Fibroblast of mammary gland (primary cell): Measurements from ENCODE around the gene ATP11A.

ENCODE experiments used
- DNase-seq: peaks from one replicate; pipeline ENCODE4 v3.0.0-alpha.2; 2010; ENCODE audit warnings: low read depth
- H3K4me3 ChIP-seq: 2 replicates; pipeline ENCODE4 v1.5.1; 2011; ENCODE audit warnings: low read depth, mild to moderate bottlenecking, low read length, moderate library complexity; ENCODE audit not compliant: control insufficient read depth
- TF ChIP-seq, protein P1 (sequence below): conservative IDR thresholded peaks from 2 replicates; pipeline ENCODE4 v1.5.1; 2011; ENCODE audit warnings: low read depth, low read length, inconsistent platforms; ENCODE audit not compliant: control insufficient read depth, insufficient read depth

Gene ATP11A

DNA sequence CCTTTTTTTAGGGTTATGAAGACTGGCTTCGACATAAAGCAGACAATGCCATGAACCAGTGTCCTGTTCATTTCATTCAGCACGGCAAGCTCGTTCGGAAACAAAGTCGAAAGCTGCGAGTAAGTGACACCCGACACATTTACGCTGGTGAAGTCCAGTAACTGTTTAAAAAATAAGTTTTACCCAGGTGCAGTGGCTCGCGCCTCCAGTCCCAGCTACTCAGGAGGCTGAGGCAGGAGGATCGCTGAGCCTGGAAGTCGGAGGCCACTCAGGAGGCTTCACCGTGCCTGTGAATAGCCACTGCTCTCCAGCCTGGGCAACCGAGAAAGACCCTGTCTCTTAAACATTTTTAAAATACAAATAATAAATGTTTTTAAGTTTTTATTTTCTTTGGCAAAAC is 120.8 kb downstream of the ATP11A start:
- TF ChIP-seq, protein P1, sequence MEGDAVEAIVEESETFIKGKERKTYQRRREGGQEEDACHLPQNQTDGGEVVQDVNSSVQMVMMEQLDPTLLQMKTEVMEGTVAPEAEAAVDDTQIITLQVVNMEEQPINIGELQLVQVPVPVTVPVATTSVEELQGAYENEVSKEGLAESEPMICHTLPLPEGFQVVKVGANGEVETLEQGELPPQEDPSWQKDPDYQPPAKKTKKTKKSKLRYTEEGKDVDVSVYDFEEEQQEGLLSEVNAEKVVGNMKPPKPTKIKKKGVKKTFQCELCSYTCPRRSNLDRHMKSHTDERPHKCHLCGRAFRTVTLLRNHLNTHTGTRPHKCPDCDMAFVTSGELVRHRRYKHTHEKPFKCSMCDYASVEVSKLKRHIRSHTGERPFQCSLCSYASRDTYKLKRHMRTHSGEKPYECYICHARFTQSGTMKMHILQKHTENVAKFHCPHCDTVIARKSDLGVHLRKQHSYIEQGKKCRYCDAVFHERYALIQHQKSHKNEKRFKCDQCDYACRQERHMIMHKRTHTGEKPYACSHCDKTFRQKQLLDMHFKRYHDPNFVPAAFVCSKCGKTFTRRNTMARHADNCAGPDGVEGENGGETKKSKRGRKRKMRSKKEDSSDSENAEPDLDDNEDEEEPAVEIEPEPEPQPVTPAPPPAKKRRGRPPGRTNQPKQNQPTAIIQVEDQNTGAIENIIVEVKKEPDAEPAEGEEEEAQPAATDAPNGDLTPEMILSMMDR: no peak
- no peak for DNase-seq
- no peak overlapping the region for H3K4me3 ChIP-seq

DNA sequence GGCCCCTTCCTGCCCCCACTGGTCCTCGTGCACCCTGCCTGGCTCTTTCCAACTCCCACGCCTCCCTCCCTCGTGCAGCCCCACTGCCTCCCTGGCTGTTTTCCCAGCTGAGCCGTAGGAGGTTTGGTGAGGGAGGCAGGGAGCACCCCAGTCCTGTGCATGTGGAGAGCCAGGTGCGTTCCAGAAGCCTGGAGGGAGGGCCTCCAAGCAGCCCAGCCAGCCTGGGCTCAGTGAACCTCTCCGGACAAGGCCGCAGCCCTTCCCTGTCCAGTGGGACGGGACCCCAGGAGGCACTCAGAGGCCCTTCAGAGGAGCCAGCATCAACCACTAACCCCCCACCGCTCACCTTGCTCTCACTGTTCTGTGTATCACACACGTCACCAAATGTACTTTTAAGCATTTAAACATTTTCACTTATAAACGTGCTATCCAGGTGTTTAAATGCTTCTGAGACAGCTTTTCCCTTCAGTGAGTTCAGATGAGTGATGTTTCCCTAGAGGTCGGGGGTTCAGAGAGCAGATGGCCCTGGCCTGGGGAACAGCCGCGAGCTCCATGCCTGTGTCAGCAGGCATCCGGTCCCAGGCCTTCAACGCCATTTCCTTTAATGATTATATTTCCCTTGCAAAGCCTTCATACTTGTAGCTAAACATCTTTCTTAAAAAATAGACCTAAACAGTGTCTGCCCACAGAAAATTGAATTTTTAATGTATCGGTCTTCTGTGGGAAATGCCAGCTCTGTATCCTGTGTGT is 122.6 kb downstream of the ATP11A start:
- H3K4me3 ChIP-seq: no peak overlapping the region
- DNase-seq: no peak
- TF ChIP-seq, protein P1: no peak

DNA sequence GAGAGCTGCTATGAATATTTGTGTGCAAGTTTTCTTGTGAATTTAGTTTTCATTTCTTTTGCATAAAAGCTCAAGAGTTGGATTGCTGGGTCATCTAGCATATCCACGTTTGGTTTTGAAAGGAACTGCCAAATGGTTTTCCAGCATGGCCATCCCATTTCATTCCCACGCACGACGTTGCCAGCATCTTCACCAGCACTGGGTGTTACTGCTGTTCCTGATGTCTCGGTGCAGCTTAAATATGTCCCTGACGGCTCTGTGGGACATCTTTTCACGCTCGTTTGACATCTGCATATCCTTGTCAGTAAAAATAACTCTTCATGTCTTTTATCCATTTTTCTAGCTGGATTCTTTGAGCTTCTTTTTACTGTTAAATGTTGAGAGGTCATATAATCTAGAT is 123.7 kb downstream of the ATP11A start:
- TF ChIP-seq, protein P1: no peak
- no peak overlapping the region for H3K4me3 ChIP-seq
- no peak for DNase-seq

DNA sequence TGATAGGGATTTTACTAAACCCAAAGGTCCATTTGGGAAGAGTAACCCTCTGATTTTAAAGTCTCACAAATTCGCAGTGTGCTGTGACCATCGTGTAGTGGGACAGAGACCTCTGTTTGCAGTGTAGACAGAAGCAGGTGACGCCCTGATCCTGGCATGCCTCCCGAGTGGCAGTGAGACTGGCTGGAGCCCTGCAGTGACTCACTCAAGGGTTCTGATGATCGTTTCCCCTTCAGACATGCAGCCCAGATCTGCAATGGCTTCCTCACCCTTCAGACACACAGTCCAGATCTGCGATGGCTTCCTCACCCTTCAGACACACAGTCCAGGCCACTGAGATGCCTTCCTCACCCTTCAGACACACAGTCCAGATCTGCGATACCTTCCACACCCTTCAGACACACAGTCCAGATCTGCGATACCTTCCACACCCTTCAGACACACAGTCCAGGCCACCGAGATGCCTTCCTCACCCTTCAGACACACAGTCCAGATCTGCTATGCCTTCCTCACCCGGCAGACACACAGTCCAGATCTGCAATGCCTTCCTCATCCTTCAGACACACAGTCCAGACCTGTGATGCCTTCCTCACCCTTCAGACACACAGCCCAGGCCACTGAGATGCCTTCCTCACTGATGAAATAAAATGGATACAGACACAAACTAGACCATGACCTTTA is 125.2 kb downstream of the ATP11A start:
- TF ChIP-seq, protein P1: no peak
- DNase-seq: no peak
- H3K4me3 ChIP-seq: no peak overlapping the region

DNA sequence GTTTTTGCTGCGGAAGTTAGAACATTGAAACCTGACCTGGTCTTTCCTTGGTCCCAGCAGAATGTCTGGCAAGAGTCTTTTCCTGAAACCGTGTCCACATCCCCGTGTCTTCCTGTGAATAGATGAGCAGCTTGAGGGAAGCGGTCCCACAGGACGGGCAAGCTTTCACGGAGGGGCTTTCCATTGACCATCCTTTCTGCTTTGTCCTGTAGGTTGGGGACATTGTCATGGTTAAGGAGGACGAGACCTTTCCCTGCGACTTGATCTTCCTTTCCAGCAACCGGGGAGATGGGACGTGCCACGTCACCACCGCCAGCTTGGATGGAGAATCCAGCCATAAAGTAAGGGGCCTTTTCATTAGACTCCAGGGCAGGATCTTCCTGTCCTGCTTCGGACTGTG is 126.0 kb downstream of the ATP11A start:
- no peak overlapping the region for H3K4me3 ChIP-seq
- DNase-seq: no peak
- TF ChIP-seq, protein P1: no peak

DNA sequence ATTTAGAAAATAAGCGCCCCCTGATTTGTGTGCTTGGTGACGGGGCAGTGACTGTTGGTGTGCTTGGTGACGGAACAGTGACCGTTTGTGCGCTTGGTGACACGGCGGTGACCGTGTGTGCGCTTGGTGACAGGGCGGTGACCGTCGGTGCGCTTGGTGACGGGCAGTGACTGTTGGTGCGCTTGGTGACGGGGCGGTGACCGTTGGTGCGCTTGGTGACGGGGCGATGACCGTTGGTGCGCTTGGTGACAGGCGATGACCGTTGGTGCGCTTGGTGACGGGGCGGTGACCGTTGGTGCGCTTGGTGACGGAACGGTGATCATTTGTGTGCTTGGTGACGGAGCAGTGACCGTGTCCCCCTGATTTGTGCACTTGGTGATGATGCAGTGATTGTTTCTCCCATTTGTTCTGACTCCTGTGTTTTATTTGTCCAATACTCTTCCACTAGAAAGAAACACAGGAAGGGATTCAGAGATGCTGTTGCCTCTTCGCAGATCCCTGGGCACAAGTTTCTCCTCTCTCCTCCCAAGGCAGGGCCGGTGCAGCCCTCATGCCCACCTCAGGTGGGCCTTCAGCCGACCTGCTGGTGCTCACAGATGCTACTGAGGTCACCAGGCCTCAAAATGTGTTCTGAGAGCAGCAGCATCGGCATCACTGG is 128.3 kb downstream of the ATP11A start:
- H3K4me3 ChIP-seq: no peak overlapping the region
- DNase-seq: no peak
- TF ChIP-seq, protein P1: no peak
